Stomach (tissue), 4 donors: ENCODE results near the gene PIEZO2.

Source experiments
- POLR2A ChIP-seq, 4 donors: fragments of 450-650 bp; IDR thresholded peaks; one replicate each; pipeline ENCODE4 v1.6.1; 2016; ENCODE audit warnings: antibody characterized with exemption in 4 of 4, control low read depth in 2 of 4, mild to moderate bottlenecking in 1 of 4, moderate library complexity in 1 of 4
- POLR2AphosphoS5 ChIP-seq, 3 donors: sonication (generic); formaldehyde crosslinking; IDR thresholded peaks; one replicate each; pipeline ENCODE4 v1.6.1; 2016; ENCODE audit warnings: antibody characterized with exemption in 3 of 3
- TF ChIP-seq, protein P1 (sequence below), 7 experiments: fragments of 450-650 bp in 4 of 7; fragments of 200-600 bp in 3 of 7; sonication (generic) in 3 of 7; IDR thresholded peaks; one replicate each; pipeline ENCODE4 v1.5.1; 2016 to 2019; ENCODE audit warnings: antibody characterized with exemption in 7 of 7, control low read depth in 2 of 7, mild to moderate bottlenecking in 1 of 7

DNA sequence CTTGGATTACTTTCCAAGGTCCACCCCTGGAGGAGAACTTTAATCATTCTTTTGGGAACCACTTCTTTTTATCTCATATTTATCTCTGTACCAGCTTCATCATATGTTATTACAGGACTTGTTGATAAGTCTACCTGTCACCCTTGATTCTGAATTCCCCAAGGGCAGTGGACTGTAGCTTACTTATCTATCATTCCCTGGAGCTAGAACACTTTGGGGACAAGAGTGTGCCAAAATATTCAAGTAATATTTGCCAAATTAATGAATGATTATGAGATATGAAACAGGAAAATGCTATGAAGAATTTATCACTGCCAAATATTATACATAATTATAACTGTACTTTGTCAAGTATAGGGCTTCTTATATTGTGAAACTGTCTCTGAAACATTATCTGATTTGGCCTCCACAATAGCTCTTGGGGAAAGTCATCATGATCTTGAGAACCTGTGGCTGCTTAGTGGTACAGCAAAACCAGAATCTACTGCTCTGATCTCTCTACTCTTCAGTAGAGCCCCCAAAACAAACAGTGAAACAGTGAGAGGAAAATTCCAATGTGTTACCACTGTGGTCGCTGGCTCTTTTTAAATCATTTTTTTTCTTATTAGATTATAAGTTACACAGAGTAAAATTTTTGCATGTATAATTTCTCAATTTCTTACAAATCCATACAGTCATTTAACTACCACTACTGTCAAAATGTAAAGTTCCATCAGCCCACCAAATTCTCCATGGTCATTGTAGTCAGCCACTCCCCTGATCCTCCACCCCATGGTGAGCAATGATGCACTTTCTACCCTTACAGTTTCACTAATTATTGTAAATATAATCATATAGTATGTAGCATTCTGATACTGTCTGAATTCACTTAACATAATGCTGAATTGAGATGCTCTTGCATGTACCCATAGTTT, 197.5 kb downstream of the PIEZO2 start:
- TF ChIP-seq, protein P1, sequence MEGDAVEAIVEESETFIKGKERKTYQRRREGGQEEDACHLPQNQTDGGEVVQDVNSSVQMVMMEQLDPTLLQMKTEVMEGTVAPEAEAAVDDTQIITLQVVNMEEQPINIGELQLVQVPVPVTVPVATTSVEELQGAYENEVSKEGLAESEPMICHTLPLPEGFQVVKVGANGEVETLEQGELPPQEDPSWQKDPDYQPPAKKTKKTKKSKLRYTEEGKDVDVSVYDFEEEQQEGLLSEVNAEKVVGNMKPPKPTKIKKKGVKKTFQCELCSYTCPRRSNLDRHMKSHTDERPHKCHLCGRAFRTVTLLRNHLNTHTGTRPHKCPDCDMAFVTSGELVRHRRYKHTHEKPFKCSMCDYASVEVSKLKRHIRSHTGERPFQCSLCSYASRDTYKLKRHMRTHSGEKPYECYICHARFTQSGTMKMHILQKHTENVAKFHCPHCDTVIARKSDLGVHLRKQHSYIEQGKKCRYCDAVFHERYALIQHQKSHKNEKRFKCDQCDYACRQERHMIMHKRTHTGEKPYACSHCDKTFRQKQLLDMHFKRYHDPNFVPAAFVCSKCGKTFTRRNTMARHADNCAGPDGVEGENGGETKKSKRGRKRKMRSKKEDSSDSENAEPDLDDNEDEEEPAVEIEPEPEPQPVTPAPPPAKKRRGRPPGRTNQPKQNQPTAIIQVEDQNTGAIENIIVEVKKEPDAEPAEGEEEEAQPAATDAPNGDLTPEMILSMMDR (IDR thresholded peaks at IDR 0.05): no peak
- no peak for TF ChIP-seq POLR2A (IDR thresholded peaks at IDR 0.05)
- no peak for TF ChIP-seq POLR2AphosphoS5 (IDR thresholded peaks at IDR 0.05)
